Measurements from ENCODE around the gene C4orf33. TPM values are rescaled to one million over a fixed set of nuclear protein-coding genes. Genes with fewer than 3 reads are reported as not detected.

Gene C4orf33
- total and polyA plus RNA-seq, 4 donors: 8.4 to 26.8 (median 12.4) TPM

DNA sequence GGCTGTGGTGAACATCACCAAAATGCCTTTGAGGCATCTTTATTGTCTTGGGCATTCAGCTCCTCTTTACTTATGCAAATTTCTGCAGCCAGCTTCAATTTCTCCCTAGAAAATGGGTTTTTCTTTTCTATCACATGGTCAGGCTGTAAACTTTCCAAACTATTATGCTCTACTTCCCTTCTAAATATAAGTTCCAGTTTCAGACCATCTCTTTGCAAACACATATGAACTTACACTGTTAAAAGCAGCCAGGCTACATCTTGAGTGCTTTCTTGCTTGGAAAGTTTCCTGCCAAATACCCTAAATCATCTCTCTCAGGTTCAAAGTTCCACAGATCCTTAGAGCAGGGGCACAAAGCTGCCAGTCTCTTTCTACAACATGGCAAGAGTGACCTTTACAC, 15.8 kb upstream of the C4orf33 start:
- no peaks in the 10 kb centered on the region for H3K4me1 ChIP-seq (ENCODE audit: control insufficient read depth in 5 of 5, insufficient read depth in 5 of 5, low read length in 5 of 5)
- DNase-seq: no peak
- H3K9ac ChIP-seq (ENCODE audit: insufficient read depth in 1 of 2, low read length in 2 of 2): no peak overlapping the region
- H3K27me3 ChIP-seq (ENCODE audit: control insufficient read depth in 3 of 3, insufficient read depth in 3 of 3, low read length in 2 of 3): no peaks in the 10 kb centered on the region
- H3K36me3 ChIP-seq (ENCODE audit: control insufficient read depth in 4 of 4, insufficient read depth in 4 of 4, low read length in 4 of 4): peaks cover 11 to 29% (median 20%) of the 10 kb centered on the region in 4 donors
- TF ChIP-seq, protein P1, sequence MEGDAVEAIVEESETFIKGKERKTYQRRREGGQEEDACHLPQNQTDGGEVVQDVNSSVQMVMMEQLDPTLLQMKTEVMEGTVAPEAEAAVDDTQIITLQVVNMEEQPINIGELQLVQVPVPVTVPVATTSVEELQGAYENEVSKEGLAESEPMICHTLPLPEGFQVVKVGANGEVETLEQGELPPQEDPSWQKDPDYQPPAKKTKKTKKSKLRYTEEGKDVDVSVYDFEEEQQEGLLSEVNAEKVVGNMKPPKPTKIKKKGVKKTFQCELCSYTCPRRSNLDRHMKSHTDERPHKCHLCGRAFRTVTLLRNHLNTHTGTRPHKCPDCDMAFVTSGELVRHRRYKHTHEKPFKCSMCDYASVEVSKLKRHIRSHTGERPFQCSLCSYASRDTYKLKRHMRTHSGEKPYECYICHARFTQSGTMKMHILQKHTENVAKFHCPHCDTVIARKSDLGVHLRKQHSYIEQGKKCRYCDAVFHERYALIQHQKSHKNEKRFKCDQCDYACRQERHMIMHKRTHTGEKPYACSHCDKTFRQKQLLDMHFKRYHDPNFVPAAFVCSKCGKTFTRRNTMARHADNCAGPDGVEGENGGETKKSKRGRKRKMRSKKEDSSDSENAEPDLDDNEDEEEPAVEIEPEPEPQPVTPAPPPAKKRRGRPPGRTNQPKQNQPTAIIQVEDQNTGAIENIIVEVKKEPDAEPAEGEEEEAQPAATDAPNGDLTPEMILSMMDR (IDR thresholded peaks at IDR 0.05; ENCODE audit: control extremely low read depth, extremely low read depth): no peak
- no peak overlapping the region for H3K4me3 ChIP-seq
- H3K27ac ChIP-seq (ENCODE audit: low read depth in 1 of 2, low read length in 1 of 2): no peak overlapping the region
- no peak for ATAC-seq (ENCODE audit: insufficient read depth, low FRiP score)
- H3K9me3 ChIP-seq (ENCODE audit: control insufficient read depth in 4 of 4, insufficient read depth in 3 of 4, low read length in 3 of 4): peaks cover 0 to 8% (median 4%) of the 10 kb centered on the region in 4 donors

DNA sequence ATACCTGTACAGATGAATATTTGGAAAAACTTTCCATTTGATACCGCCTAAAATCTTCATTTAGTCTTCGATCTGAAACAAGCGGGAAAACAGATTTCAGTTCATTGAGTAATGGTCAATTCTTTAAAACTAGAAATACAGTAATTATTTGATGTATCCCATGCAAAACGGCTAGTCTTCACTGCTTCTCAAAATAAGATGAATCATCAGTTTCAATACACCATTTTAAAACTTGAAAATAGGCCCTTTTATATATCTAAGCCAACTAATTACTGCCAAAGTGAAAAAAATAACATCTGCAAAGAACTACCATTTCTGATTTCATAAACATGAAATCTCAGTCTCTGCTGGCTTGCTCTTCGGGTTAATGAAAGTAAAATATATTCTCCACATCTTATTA, 13.7 kb upstream of the C4orf33 start:
- H3K4me3 ChIP-seq: no peak overlapping the region
- no peak overlapping the region for H3K27ac ChIP-seq (ENCODE audit: low read depth in 1 of 2, low read length in 1 of 2)
- peaks cover 11 to 34% (median 24%) of the 10 kb centered on the region in 4 donors for H3K36me3 ChIP-seq (ENCODE audit: control insufficient read depth in 4 of 4, insufficient read depth in 4 of 4, low read length in 4 of 4)
- H3K9me3 ChIP-seq (ENCODE audit: control insufficient read depth in 4 of 4, insufficient read depth in 3 of 4, low read length in 3 of 4): peaks cover 0 to 8% (median 4%) of the 10 kb centered on the region in 4 donors
- ATAC-seq (ENCODE audit: insufficient read depth, low FRiP score): no peak
- whole genome bisulfite sequencing, 2 donors: 94 to 98% methylated on average over 5 of the region's 5 CpGs
- no peak overlapping the region for H3K9ac ChIP-seq (ENCODE audit: insufficient read depth in 1 of 2, low read length in 2 of 2)
- no peaks in the 10 kb centered on the region for H3K27me3 ChIP-seq (ENCODE audit: control insufficient read depth in 3 of 3, insufficient read depth in 3 of 3, low read length in 2 of 3)
- no peaks in the 10 kb centered on the region for H3K4me1 ChIP-seq (ENCODE audit: control insufficient read depth in 5 of 5, insufficient read depth in 5 of 5, low read length in 5 of 5)
- DNase-seq: no peak
- TF ChIP-seq, protein P1 (IDR thresholded peaks at IDR 0.05; ENCODE audit: control extremely low read depth, extremely low read depth): no peak

DNA sequence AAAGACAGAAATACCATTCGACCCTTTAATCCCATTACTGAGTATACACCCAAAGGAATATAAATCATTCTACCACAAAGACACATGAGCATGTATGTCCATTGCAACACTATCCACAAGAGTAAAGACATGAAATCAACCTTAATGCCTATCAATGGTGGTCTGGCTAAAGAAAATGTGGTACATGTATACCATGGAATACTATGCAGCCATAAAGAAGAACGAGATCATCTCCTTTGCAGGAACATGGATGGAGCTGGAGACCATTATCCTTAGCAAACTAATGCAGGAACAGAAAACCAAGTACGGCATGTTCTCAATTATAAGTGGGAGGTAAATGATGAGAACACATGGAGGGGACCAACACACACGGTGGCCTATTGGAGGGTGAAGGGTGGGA, 10.5 kb upstream of the C4orf33 start:
- no peak for DNase-seq
- no peak overlapping the region for H3K9ac ChIP-seq (ENCODE audit: insufficient read depth in 1 of 2, low read length in 2 of 2)
- H3K27me3 ChIP-seq (ENCODE audit: control insufficient read depth in 3 of 3, insufficient read depth in 3 of 3, low read length in 2 of 3): no peaks in the 10 kb centered on the region
- no peak overlapping the region for H3K27ac ChIP-seq (ENCODE audit: low read depth in 1 of 2, low read length in 1 of 2)
- peaks cover 2 to 17% (median 12%) of the 10 kb centered on the region in 4 donors for H3K36me3 ChIP-seq (ENCODE audit: control insufficient read depth in 4 of 4, insufficient read depth in 4 of 4, low read length in 4 of 4)
- peaks cover 0 to 3% (median under 1%) of the 10 kb centered on the region in 4 donors for H3K9me3 ChIP-seq (ENCODE audit: control insufficient read depth in 4 of 4, insufficient read depth in 3 of 4, low read length in 3 of 4)
- H3K4me1 ChIP-seq (ENCODE audit: control insufficient read depth in 5 of 5, insufficient read depth in 5 of 5, low read length in 5 of 5): no peaks in the 10 kb centered on the region
- ATAC-seq (ENCODE audit: insufficient read depth, low FRiP score): no peak
- TF ChIP-seq, protein P1 (IDR thresholded peaks at IDR 0.05; ENCODE audit: control extremely low read depth, extremely low read depth): no peak
- H3K4me3 ChIP-seq: no peak overlapping the region
- WGBS, 2 donors: 97 to 98% methylated on average over 4 of the region's 4 CpGs

DNA sequence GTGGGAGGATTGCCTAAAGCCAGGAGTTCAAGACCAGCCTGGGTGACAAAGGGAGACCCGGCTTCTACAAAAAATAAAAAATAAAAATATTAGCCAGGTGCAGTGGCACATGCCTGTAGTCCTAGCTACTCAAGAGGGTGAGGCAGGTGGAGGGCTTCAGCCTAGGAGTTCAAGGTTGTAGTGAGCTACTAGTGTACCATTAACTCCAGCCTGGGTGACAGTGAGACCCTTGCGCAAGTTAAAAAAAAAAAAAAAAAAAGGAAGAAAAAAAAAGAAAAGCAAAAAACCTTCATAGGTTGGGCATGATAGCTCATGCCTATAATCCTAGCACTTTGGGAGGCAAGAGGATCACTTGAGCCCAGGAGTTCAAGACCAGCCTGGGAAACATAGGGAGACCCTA, 8.4 kb upstream of the C4orf33 start:
- DNase-seq (no peak), ATAC-seq (ENCODE audit: insufficient read depth, low FRiP score) (no peak)
- H3K9ac ChIP-seq (ENCODE audit: insufficient read depth in 1 of 2, low read length in 2 of 2): no peak overlapping the region
- H3K27ac ChIP-seq (ENCODE audit: low read depth in 1 of 2, low read length in 1 of 2): no peak overlapping the region
- H3K4me3 ChIP-seq: no peak overlapping the region
- H3K36me3 ChIP-seq (ENCODE audit: control insufficient read depth in 4 of 4, insufficient read depth in 4 of 4, low read length in 4 of 4): peaks cover 0 to 6% (median 4%) of the 10 kb centered on the region in 4 donors
- H3K9me3 ChIP-seq (ENCODE audit: control insufficient read depth in 4 of 4, insufficient read depth in 3 of 4, low read length in 3 of 4): no peaks in the 10 kb centered on the region
- no peaks in the 10 kb centered on the region for H3K27me3 ChIP-seq (ENCODE audit: control insufficient read depth in 3 of 3, insufficient read depth in 3 of 3, low read length in 2 of 3)
- 91 to 96% methylated on average over 2 of the region's 2 CpGs for WGBS, 2 donors
- TF ChIP-seq, protein P1 (IDR thresholded peaks at IDR 0.05; ENCODE audit: control extremely low read depth, extremely low read depth): no peak
- peaks cover 0 to 16% (median 5%) of the 10 kb centered on the region in 5 donors for H3K4me1 ChIP-seq (ENCODE audit: control insufficient read depth in 5 of 5, insufficient read depth in 5 of 5, low read length in 5 of 5)
